ENCODE results near the gene SFXN2. TPM values are rescaled to one million over a fixed set of nuclear protein-coding genes. Genes with fewer than 3 reads are reported as not detected.

SFXN2 gene
- total RNA-seq, 1 donor from 2014 or later = 9.1 TPM

- DNase-seq (ENCODE audit: low read depth) (peak; percentile 71), FAIRE-seq (no peak)
- Mint-ChIP-seq H3K4me1 (ENCODE audit: low read depth, unreplicated experiment) (peaks cover 62% of the 10 kb centered on the region), H3K9me3 (ENCODE audit: unreplicated experiment) (no peaks in the 10 kb centered on the region), H3K27ac (ENCODE audit: unreplicated experiment) (peak overlapping the region; percentile 90), H3K36me3 (ENCODE audit: low read depth, unreplicated experiment) (no peaks in the 10 kb centered on the region), H3K4me3 (ENCODE audit: unreplicated experiment) (peak overlapping the region; percentile 11), H3K27me3 (ENCODE audit: low read depth, unreplicated experiment) (no peaks in the 10 kb centered on the region)
- Histone ChIP-seq H3K9me3 (ENCODE audit: insufficient read depth, low read depth, low read length) (no peaks in the 10 kb centered on the region), H3K27ac (ENCODE audit: low read depth, low read length) (peak overlapping the region; percentile 40), H3K27me3 (ENCODE audit: insufficient read depth, low read length) (no peaks in the 10 kb centered on the region), H3K4me1 (ENCODE audit: insufficient read depth, low read length) (peaks cover 38% of the 10 kb centered on the region), H4K20me1 (ENCODE audit: insufficient read depth, low read length) (no peaks in the 10 kb centered on the region), H3K9ac (ENCODE audit: low read length) (peak overlapping the region; percentile 78), H3K36me3 (ENCODE audit: insufficient read depth, low read length) (no peaks in the 10 kb centered on the region), H3K4me3 (ENCODE audit: insufficient read depth, low read depth, low read length) (no peak overlapping the region), H3K4me2 (ENCODE audit: low read length) (peak overlapping the region; percentile 83), H3K79me2 (ENCODE audit: insufficient read depth, low read length) (no peaks in the 10 kb centered on the region), H2AFZ (ENCODE audit: low read depth, low read length) (peak overlapping the region; percentile 58)
- no peak for TF ChIP-seq EZH2 (IDR thresholded peaks at IDR 0.05; ENCODE audit: insufficient read depth, low read length)
- TF ChIP-seq CTCF (IDR thresholded peaks at IDR 0.05; ENCODE audit: insufficient read depth, low read depth, low read length) = no peak
Measured at GRCh38 chr10:102673819-102674511, 40.5 kb upstream of the SFXN2 start.

- no peaks in the 10 kb centered on the region for H3K36me3 Mint-ChIP-seq (ENCODE audit: low read depth, unreplicated experiment)
- TF ChIP-seq CTCF (IDR thresholded peaks at IDR 0.05; ENCODE audit: insufficient read depth, low read depth, low read length) (no peak), EZH2 (IDR thresholded peaks at IDR 0.05; ENCODE audit: insufficient read depth, low read length) (no peak)
Measured at GRCh38 chr10:102674566-102674965, 39.9 kb upstream of the SFXN2 start.

More at GRCh38 chr10:102674566-102674965, 39.9 kb upstream of the SFXN2 start:
- Mint-ChIP-seq H3K27ac (ENCODE audit: unreplicated experiment) (peak overlapping the region; percentile 100), H3K4me1 (ENCODE audit: low read depth, unreplicated experiment) (peaks cover 65% of the 10 kb centered on the region), H3K4me3 (ENCODE audit: unreplicated experiment) (peak overlapping the region; percentile 15), H3K9me3 (ENCODE audit: unreplicated experiment) (no peaks in the 10 kb centered on the region), H3K27me3 (ENCODE audit: low read depth, unreplicated experiment) (no peaks in the 10 kb centered on the region)
- Histone ChIP-seq H3K4me3 (ENCODE audit: insufficient read depth, low read depth, low read length) (no peak overlapping the region), H3K36me3 (ENCODE audit: insufficient read depth, low read length) (no peaks in the 10 kb centered on the region), H2AFZ (ENCODE audit: low read depth, low read length) (no peak overlapping the region), H3K4me1 (ENCODE audit: insufficient read depth, low read length) (peaks cover 38% of the 10 kb centered on the region), H3K27me3 (ENCODE audit: insufficient read depth, low read length) (no peaks in the 10 kb centered on the region), H3K9me3 (ENCODE audit: insufficient read depth, low read depth, low read length) (no peaks in the 10 kb centered on the region), H4K20me1 (ENCODE audit: insufficient read depth, low read length) (no peaks in the 10 kb centered on the region), H3K9ac (ENCODE audit: low read length) (peak overlapping the region; percentile 78), H3K27ac (ENCODE audit: low read depth, low read length) (peak overlapping the region; percentile 40), H3K79me2 (ENCODE audit: insufficient read depth, low read length) (no peaks in the 10 kb centered on the region), H3K4me2 (ENCODE audit: low read length) (peak overlapping the region; percentile 83)
- DNase-seq (ENCODE audit: low read depth) (no peak), FAIRE-seq (no peak)
